ENCODE data around the gene DUSP5.

The DUSP5 gene

GRCh38 chr10:110488940-110489339 is 8.8 kb upstream of the DUSP5 start:
- DNase-seq (ENCODE audit: low read depth in 2 of 2): no peak
- TF ChIP-seq, protein P1, sequence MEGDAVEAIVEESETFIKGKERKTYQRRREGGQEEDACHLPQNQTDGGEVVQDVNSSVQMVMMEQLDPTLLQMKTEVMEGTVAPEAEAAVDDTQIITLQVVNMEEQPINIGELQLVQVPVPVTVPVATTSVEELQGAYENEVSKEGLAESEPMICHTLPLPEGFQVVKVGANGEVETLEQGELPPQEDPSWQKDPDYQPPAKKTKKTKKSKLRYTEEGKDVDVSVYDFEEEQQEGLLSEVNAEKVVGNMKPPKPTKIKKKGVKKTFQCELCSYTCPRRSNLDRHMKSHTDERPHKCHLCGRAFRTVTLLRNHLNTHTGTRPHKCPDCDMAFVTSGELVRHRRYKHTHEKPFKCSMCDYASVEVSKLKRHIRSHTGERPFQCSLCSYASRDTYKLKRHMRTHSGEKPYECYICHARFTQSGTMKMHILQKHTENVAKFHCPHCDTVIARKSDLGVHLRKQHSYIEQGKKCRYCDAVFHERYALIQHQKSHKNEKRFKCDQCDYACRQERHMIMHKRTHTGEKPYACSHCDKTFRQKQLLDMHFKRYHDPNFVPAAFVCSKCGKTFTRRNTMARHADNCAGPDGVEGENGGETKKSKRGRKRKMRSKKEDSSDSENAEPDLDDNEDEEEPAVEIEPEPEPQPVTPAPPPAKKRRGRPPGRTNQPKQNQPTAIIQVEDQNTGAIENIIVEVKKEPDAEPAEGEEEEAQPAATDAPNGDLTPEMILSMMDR (IDR thresholded peaks at IDR 0.05; ENCODE audit: low read depth, low read length): no peak

GRCh38 chr10:110490640-110491039 is 7.1 kb upstream of the DUSP5 start:
- H3K4me3 ChIP-seq (replicated peaks in 1 of 2; ENCODE audit: low read depth in 2 of 2, low read length in 2 of 2): no peak overlapping the region
- TF ChIP-seq, protein P1 (IDR thresholded peaks at IDR 0.05; ENCODE audit: low read depth, low read length): no peak
- no peak for DNase-seq (ENCODE audit: low read depth in 2 of 2)

More at GRCh38 chr10:110488940-110489339, 8.8 kb upstream of the DUSP5 start:
- no peak overlapping the region for H3K4me3 ChIP-seq (replicated peaks in 1 of 2; ENCODE audit: low read depth in 2 of 2, low read length in 2 of 2)

GRCh38 chr10:110491346-110491745 is 6.4 kb upstream of the DUSP5 start:
- no peak overlapping the region for H3K4me3 ChIP-seq (replicated peaks in 1 of 2; ENCODE audit: low read depth in 2 of 2, low read length in 2 of 2)
- DNase-seq (ENCODE audit: low read depth in 2 of 2): peak in 1 of 2 donors; percentile 45
- TF ChIP-seq, protein P1 (IDR thresholded peaks at IDR 0.05; ENCODE audit: low read depth, low read length): no peak

DNA sequence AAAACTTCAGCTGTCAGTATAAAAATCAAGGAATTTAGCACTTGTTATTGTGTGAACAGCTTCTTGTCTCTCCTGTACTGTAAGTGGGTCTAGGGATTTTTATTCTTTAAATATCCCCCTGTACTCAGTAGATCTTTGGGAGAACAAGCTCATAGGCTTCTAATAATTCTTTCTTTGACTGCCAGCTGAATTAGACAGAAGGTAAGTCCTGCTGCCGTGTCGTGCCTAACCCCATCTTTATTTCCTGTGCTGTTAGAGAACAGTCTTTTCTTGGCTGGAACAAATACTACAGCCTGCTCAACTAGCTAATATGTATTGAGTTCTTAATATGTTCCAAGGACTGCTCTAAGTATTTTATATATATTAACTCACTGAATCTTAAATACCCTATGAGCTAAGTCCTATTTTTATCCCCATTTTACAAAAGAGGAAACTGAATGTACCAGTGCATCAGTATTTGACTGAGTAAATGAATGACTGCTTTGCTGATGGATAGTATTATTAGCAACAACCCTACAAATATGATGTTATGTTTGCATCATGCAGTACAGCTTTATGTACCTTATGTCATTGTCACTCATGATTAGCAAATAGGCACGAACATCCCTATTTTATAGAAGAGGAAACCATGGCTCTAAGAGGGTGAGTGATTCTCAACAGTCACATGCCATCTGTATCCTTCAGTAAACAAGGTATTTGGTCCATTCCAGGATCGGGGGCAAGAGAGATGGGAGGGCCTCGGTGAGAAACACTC is 5.5 kb upstream of the DUSP5 start:
- peak in 1 of 2 donors; percentile 11 for DNase-seq (ENCODE audit: low read depth in 2 of 2)
- TF ChIP-seq, protein P1 (IDR thresholded peaks at IDR 0.05; ENCODE audit: low read depth, low read length): no peak
- no peak overlapping the region for H3K4me3 ChIP-seq (replicated peaks in 1 of 2; ENCODE audit: low read depth in 2 of 2, low read length in 2 of 2)

DNA sequence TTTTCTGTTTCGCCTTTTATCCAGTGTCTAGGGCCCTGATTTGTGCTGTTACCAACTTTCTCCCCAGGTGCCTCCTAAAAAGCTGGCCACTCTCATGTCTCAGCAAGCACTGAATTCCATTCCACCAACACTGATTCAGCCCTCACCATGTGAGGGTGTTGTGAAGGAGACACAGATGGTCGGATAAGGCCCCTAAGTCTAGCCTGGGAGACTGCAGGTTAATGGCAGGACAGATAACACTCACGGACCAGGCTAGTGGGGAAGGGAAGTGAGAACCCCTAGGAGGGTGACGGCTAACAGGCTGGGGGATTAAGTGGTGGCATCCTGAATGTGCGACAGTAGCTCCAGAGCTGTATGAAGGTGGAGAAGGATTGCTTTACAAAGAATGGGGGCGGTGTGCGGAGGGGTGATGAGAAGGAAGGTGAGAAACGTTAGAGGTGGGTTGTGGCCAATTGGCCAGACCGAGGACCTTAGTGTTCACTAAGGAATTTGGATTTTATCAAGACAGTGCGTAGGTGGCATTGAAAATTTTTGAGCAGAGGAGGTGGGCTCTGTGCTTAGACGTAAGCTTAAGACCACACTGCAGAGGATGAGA is 3.8 kb upstream of the DUSP5 start:
- DNase-seq (ENCODE audit: low read depth in 2 of 2): peak in 1 of 2 donors; percentile 11
- TF ChIP-seq, protein P1 (IDR thresholded peaks at IDR 0.05; ENCODE audit: low read depth, low read length): no peak
- H3K4me3 ChIP-seq (replicated peaks in 1 of 2; ENCODE audit: low read depth in 2 of 2, low read length in 2 of 2): no peak overlapping the region

- peak in 1 of 2 donors; percentile 7 for DNase-seq (ENCODE audit: low read depth in 2 of 2)
- TF ChIP-seq, protein P1 (IDR thresholded peaks at IDR 0.05; ENCODE audit: low read depth, low read length): no peak
- no peak overlapping the region for H3K4me3 ChIP-seq (replicated peaks in 1 of 2; ENCODE audit: low read depth in 2 of 2, low read length in 2 of 2)
Measured at GRCh38 chr10:110494532-110494931, 3.2 kb upstream of the DUSP5 start.
